ENCODE results near the gene LTBP3.

- TF ChIP-seq BHLHE40 (IDR thresholded peaks at IDR 0.05; ENCODE audit: low read depth, low read length): no peak
- no peak for TF ChIP-seq POLR2A (IDR thresholded peaks at IDR 0.05; ENCODE audit: low read depth, low read length)
- TF ChIP-seq CTCF (conservative IDR thresholded peaks at IDR 0.05; ENCODE audit: low read depth, low read length): no peak
- no peak for TF ChIP-seq ELK1 (IDR thresholded peaks at IDR 0.05; ENCODE audit: borderline replicate concordance, low read depth, low read length)
- no peak for TF ChIP-seq RAD21 (IDR thresholded peaks at IDR 0.05; ENCODE audit: low read length)
- no peak for TF ChIP-seq RFX5 (IDR thresholded peaks at IDR 0.05; ENCODE audit: low read depth, low read length)
- TF ChIP-seq CHD1 (IDR thresholded peaks at IDR 0.05; ENCODE audit: low read depth, low read length): no peak
- TF ChIP-seq SMC3 (IDR thresholded peaks at IDR 0.05; ENCODE audit: low read depth, low read length): no peak
- TF ChIP-seq MAZ (IDR thresholded peaks at IDR 0.05; ENCODE audit: borderline replicate concordance, low read depth, low read length): no peak
- TF ChIP-seq CEBPB (IDR thresholded peaks at IDR 0.05; ENCODE audit: low read depth, low read length): no peak
- no peak for TF ChIP-seq RCOR1 (IDR thresholded peaks at IDR 0.05; ENCODE audit: insufficient replicate concordance, low read length)
- TF ChIP-seq FOS (IDR thresholded peaks at IDR 0.05; ENCODE audit: low read depth, low read length): no peak
- no peak for TF ChIP-seq MXI1 (IDR thresholded peaks at IDR 0.05; ENCODE audit: borderline replicate concordance, low read depth, low read length)
- no peak for TF ChIP-seq NFE2L2 (IDR thresholded peaks at IDR 0.05; ENCODE audit: low read depth, low read length)
These were observed 41.7 kb upstream of the LTBP3 start for GRCh38 chr11:65599955-65600246.

Data from IMR-90 (cell line).